Measurements from ENCODE around the gene LRFN5. TPM values are rescaled to one million over a fixed set of nuclear protein-coding genes. Genes with fewer than 3 reads are reported as not detected.

The LRFN5 gene
- total and polyA plus RNA-seq, 9 donors = 0.71 to 6.1 (median 2.1) TPM

DNA sequence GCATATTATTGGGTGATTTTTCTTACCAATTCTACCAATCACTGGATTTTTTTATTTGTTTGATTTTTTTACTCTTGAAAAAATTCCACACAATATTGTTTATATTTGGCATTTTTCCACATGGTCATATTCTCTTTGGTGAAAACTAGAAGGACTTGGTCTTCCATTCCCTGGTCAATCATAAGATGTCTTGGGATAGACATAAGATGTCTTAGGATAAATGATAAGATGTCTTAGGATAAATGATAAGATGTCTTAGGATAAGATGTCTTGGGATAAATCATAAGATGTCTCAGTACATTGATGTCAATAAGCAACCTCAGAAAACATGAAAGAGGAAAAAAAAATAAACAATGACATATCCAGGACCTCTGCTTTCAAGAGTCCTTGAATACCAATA is 309.1 kb downstream of the LRFN5 start:
- intact Hi-C loops (cut with DNase I) = no loop called here
- H3K36me3 ChIP-seq = no peaks in the 10 kb centered on the region
- no peak overlapping the region for H3K4me3 ChIP-seq
- DNase-seq = no peak
- TF ChIP-seq POLR2A (IDR thresholded peaks at IDR 0.05) (no peak), EP300 (IDR thresholded peaks at IDR 0.05) (no peak)
- TF ChIP-seq, protein P1, sequence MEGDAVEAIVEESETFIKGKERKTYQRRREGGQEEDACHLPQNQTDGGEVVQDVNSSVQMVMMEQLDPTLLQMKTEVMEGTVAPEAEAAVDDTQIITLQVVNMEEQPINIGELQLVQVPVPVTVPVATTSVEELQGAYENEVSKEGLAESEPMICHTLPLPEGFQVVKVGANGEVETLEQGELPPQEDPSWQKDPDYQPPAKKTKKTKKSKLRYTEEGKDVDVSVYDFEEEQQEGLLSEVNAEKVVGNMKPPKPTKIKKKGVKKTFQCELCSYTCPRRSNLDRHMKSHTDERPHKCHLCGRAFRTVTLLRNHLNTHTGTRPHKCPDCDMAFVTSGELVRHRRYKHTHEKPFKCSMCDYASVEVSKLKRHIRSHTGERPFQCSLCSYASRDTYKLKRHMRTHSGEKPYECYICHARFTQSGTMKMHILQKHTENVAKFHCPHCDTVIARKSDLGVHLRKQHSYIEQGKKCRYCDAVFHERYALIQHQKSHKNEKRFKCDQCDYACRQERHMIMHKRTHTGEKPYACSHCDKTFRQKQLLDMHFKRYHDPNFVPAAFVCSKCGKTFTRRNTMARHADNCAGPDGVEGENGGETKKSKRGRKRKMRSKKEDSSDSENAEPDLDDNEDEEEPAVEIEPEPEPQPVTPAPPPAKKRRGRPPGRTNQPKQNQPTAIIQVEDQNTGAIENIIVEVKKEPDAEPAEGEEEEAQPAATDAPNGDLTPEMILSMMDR (IDR thresholded peaks at IDR 0.05) = no peak
- no peaks in the 10 kb centered on the region for H3K27me3 ChIP-seq
- H3K9me3 ChIP-seq = no peaks in the 10 kb centered on the region
- no peak overlapping the region for H3K27ac ChIP-seq
- no peaks in the 10 kb centered on the region for H3K4me1 ChIP-seq (ENCODE audit: insufficient read depth)

DNA sequence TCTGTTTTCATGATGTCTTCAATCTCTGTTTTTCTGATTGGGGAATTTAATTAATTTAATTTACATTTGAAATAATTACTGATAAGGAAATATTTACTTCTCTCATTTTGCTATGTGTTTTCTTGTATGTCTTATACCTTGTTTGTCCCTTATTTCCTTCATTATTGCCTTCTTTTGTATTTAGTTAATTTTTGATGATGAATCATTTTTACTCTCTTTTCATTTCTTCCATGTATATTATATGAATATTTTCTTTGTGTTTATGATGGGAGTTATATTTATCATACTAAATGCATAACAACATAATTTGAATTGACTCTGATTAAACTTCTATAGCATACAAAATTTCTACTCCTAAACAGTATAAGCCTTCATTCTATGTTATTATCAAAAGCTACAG is 309.6 kb downstream of the LRFN5 start:
- H3K36me3 ChIP-seq = no peaks in the 10 kb centered on the region
- H3K4me3 ChIP-seq = no peak overlapping the region
- H3K27me3 ChIP-seq = no peaks in the 10 kb centered on the region
- H3K27ac ChIP-seq = no peak overlapping the region
- no peaks in the 10 kb centered on the region for H3K9me3 ChIP-seq
- intact Hi-C loops (cut with DNase I) = no loop called here
- DNase-seq = no peak
- TF ChIP-seq EP300 (IDR thresholded peaks at IDR 0.05) (no peak), POLR2A (IDR thresholded peaks at IDR 0.05) (no peak)
- no peaks in the 10 kb centered on the region for H3K4me1 ChIP-seq (ENCODE audit: insufficient read depth)

DNA sequence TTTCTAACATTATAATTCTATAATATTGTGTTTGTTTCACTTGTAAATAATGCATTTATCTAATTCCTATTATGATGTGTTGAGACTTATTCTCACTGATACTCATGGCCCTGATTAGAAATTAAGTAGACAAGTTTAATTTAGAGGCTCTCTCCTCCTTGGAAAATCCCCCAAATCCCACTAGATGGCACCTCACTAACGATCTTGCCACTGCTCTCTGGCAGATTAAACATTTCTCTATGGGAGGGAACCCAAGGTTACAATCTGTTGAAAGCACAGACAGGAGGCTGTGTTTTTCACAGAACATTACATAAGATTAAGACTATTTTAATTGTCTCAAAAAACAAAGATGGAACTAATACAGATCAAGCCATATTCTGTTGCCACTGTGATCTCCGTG is 318.7 kb downstream of the LRFN5 start:
- no peak overlapping the region for H3K4me3 ChIP-seq
- DNase-seq = no peak
- H3K36me3 ChIP-seq = no peaks in the 10 kb centered on the region
- no peak overlapping the region for H3K27ac ChIP-seq
- no peaks in the 10 kb centered on the region for H3K9me3 ChIP-seq
- intact Hi-C loops (cut with DNase I) = no loop called here
- H3K27me3 ChIP-seq = no peaks in the 10 kb centered on the region
- TF ChIP-seq POLR2A (IDR thresholded peaks at IDR 0.05) = no peak
- TF ChIP-seq, protein P1 (IDR thresholded peaks at IDR 0.05) = no peak
- no peak for TF ChIP-seq EP300 (IDR thresholded peaks at IDR 0.05)
- no peaks in the 10 kb centered on the region for H3K4me1 ChIP-seq (ENCODE audit: insufficient read depth)
- 13 to 20% (median 14%) methylated on average over 2 of the region's 2 CpGs for WGBS, 3 donors

DNA sequence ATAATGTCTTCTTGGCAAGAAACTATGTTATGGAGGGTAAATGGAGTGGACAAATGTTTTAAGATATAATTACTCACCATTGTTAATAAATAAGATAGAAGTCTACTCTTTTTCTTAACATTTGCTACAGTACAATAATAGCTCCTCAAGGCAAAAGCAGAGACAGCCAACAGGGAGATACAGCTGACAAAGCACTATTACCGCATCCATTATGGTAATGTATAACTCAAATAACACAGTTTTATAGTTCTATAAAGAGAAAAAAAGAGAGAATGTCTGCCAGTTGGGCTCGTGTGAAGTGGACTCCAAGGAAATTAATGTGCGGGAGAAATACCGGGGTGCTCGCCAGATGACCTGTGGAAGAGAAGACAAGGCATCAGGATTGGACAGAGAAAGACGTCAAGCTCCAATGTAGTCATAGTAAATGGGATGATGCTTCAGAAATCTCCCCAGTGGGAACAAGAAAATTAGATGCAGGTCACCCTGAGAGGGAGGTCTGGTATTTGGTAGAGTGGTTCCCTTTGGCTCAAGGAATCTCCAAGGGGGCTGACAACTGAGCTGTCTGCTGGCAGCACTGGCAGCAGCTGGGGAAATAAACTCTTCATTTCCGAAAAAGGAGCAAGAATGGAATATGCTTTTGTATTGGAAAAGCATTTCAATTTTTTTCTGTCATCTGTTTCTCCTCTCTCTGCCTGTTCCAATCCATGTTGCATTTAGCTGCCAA is 343.9 kb downstream of the LRFN5 start:
- TF ChIP-seq, protein P1 (IDR thresholded peaks at IDR 0.05) = no peak
- TF ChIP-seq EP300 (IDR thresholded peaks at IDR 0.05) (no peak), POLR2A (IDR thresholded peaks at IDR 0.05) (no peak)
- no peak for DNase-seq
- WGBS, 3 donors = 67 to 86% (median 84%) methylated on average over 7 of the region's 7 CpGs
- intact Hi-C loops (cut with DNase I) = no loop called here
- Histone ChIP-seq H3K27me3 (no peaks in the 10 kb centered on the region), H3K36me3 (no peaks in the 10 kb centered on the region), H3K27ac (no peak overlapping the region), H3K9me3 (no peaks in the 10 kb centered on the region), H3K4me3 (no peak overlapping the region), H3K4me1 (ENCODE audit: insufficient read depth) (no peaks in the 10 kb centered on the region)

Small RNA genes within 50 kb of the gene (small RNA-seq; reads per million reads assigned to genes)
- gene RF00322 = not detected
